Right ventricle myocardium inferior (tissue), 1 donor: ENCODE results near the gene SMKR1. TPM values are rescaled to one million over a fixed set of nuclear protein-coding genes. Genes with fewer than 3 reads are reported as not detected.
"Not testable (repeated sequence)": the region's sequence is repeated elsewhere in the genome, so short reads cannot be mapped to it uniquely, and the experiment has no call there.

Experiments
- ATAC-seq: fragments of 200-7000 bp; cut with Tn5 transposase; one replicate; pipeline ENCODE4 v1.9.1; 2020; ENCODE audit warnings: mild to moderate bottlenecking, moderate library complexity
- DNase-seq: peaks from one replicate; pipeline ENCODE4 v3.0.0; 2021; ENCODE audit errors: missing footprints
- intact Hi-C: fragments of 100-400 bp; cut with DNase I; formaldehyde crosslinking; loops from one replicate; pipeline ENCODE4 v1.11.0; 2022
- total RNA-seq: library from RNA; stranded (reverse); fragmentation: NEBNext Ultra II Directional; extraction: Animal tissue kit (Norgen Biotek cat#: 25700); gene quantifications from one replicate; pipeline ENCODE4 v1.2.1, GENCODE V29; 2021
- donor health status: DM: no; HTN: yes; CAD: no; lungs with severe emphysema.

The SMKR1 gene
- total RNA-seq, 1 donor from 2014 or later, result not detected

GRCh38 chr7:129519464-129519863 lies 17.1 kb downstream of the SMKR1 start:
- ATAC-seq (no peak), DNase-seq (no peak)
- intact Hi-C loops, result no loop called here

GRCh38 chr7:129522088-129522970 lies 20.0 kb downstream of the SMKR1 start:
- no peak for ATAC-seq
- intact Hi-C loops, result no loop called here
- no peak for DNase-seq

GRCh38 chr7:129522971-129523340 lies 20.6 kb downstream of the SMKR1 start:
- no peak for DNase-seq
- no peak for ATAC-seq

GRCh38 chr7:129523924-129524323 lies 21.6 kb downstream of the SMKR1 start:
- intact Hi-C loops, result no loop called here
- DNase-seq (no peak), ATAC-seq (no peak)

More at GRCh38 chr7:129522971-129523340, 20.6 kb downstream of the SMKR1 start:
- intact Hi-C loops, result no loop called here

- intact Hi-C loops, DNase-seq, ATAC-seq: not testable (repeated sequence)
These were observed 22.1 kb downstream of the SMKR1 start for GRCh38 chr7:129524405-129524804.

GRCh38 chr7:129525225-129525862 lies 23.0 kb downstream of the SMKR1 start:
- no peak for DNase-seq

GRCh38 chr7:129529643-129530042 lies 27.3 kb downstream of the SMKR1 start:
- intact Hi-C loops, result no loop called here
- DNase-seq (no peak), ATAC-seq (no peak)

More at GRCh38 chr7:129525225-129525862, 23.0 kb downstream of the SMKR1 start:
- ATAC-seq, result no peak
- intact Hi-C loops, result no loop called here

GRCh38 chr7:129530795-129531391 lies 28.6 kb downstream of the SMKR1 start:
- DNase-seq (no peak), ATAC-seq (no peak)
- intact Hi-C loops, result no loop called here

- intact Hi-C loops, result no loop called here
- DNase-seq (no peak), ATAC-seq (no peak)
These were observed 29.4 kb downstream of the SMKR1 start for GRCh38 chr7:129531721-129532120.

GRCh38 chr7:129532375-129532774 lies 30.0 kb downstream of the SMKR1 start:
- intact Hi-C loops, result no loop called here
- no peak for DNase-seq
- no peak for ATAC-seq

GRCh38 chr7:129534558-129535274 lies 32.4 kb downstream of the SMKR1 start:
- DNase-seq, ATAC-seq, intact Hi-C loops: not testable (repeated sequence)

GRCh38 chr7:129535896-129536295 lies 33.6 kb downstream of the SMKR1 start:
- no peak for DNase-seq
- no peak for ATAC-seq
- intact Hi-C loops, result no loop called here

- ATAC-seq (no peak), DNase-seq (no peak)
- intact Hi-C loops, result no loop called here
These were observed 34.0 kb downstream of the SMKR1 start for GRCh38 chr7:129536323-129536722.

- intact Hi-C loops, result no loop called here
- DNase-seq, result no peak
- no peak for ATAC-seq
These were observed 36.5 kb downstream of the SMKR1 start for GRCh38 chr7:129538790-129539189.

- intact Hi-C loops, result no loop called here
- DNase-seq, result no peak
- ATAC-seq, result no peak
These were observed 38.0 kb downstream of the SMKR1 start for GRCh38 chr7:129540340-129540739.

- intact Hi-C loops, result no loop called here
- ATAC-seq, result no peak
- DNase-seq, result no peak
These were observed 42.4 kb downstream of the SMKR1 start for GRCh38 chr7:129544700-129545099.

- intact Hi-C loops, result no loop called here
- DNase-seq, result no peak
- ATAC-seq, result no peak
These were observed 48.5 kb downstream of the SMKR1 start for GRCh38 chr7:129550693-129551360.

- intact Hi-C loops, result no loop called here
- DNase-seq, result no peak
These were observed 51.6 kb downstream of the SMKR1 start for GRCh38 chr7:129553899-129554461.

More at GRCh38 chr7:129553899-129554461, 51.6 kb downstream of the SMKR1 start:
- no peak for ATAC-seq
